ENCODE measurements around the gene DPP8. TPM values are rescaled to one million over a fixed set of nuclear protein-coding genes. Genes with fewer than 3 reads are reported as not detected.

DPP8 gene
- total RNA-seq, 1 experiment from 2014 or later: 22.9 TPM

DNA sequence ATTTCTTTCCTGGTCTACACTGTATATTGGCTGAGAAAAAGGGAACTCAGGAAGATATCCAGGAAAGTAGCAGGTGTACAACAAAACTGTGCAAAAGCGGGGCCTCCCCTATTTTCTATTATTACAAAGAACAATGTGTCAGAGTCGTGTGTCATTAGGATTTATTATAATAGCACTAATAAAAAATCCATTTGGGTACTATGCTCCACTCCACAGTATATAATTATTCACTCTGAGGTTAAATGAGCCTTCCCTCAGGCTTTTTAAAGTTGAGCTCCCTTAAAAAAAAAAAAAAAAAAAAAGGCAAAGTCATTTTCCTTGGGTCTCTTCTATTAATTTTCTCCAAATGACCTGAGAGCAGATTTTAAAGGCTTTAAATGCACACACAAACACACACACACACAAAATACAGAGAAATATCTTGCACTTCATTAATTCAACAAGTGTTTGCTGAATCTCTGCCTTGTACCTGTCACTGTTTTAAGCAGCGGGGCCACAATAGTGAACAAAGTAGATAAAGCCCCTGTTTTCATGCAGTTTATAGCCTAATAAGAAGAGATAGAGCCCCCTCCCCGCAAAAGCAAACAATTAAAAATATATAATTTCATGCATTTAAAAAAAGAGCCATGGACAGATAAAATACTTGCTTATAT lies 1.3 kb upstream of the DPP8 start:
- intact Hi-C loops (cut with micrococcal nuclease; ENCODE audit: unreplicated experiment): no loop called here
- CTCF ChIA-PET: no interaction called here
- H3K4me3 Mint-ChIP-seq (ENCODE audit: unreplicated experiment): no peak overlapping the region

GRCh38 chr15:65517866-65518207 lies 348 bp upstream of the DPP8 start:
- Mint-ChIP-seq H3K36me3 (ENCODE audit: insufficient read depth, unreplicated experiment) (no peaks in the 10 kb centered on the region), H3K4me1 (ENCODE audit: low read depth, unreplicated experiment) (no peaks in the 10 kb centered on the region), H3K27ac (ENCODE audit: unreplicated experiment) (peak overlapping the region; percentile 85), H3K9me3 (ENCODE audit: unreplicated experiment) (no peaks in the 10 kb centered on the region), H3K27me3 (ENCODE audit: insufficient read depth, unreplicated experiment) (no peaks in the 10 kb centered on the region), H3K4me3 (ENCODE audit: unreplicated experiment) (peak overlapping the region; percentile 96)
- Histone ChIP-seq H3K27me3 (replicated peaks; ENCODE audit: control insufficient read depth, insufficient read depth, low read length) (no peaks in the 10 kb centered on the region), H3K9me3 (no peaks in the 10 kb centered on the region), H3K36me3 (ENCODE audit: control insufficient read depth, insufficient read depth, low read length) (no peaks in the 10 kb centered on the region), H3K4me1 (peaks cover 7% of the 10 kb centered on the region), H3K4me3 (ENCODE audit: low read depth, low read length) (peak overlapping the region; percentile 33)
- intact Hi-C loops (cut with micrococcal nuclease; ENCODE audit: unreplicated experiment): loop anchor here (2.0 kb wide), 1 partner anchor 13 kb away; the partner anchor contains the start of gene HACD3
- no TSS peak for BruUV-seq (replicated peaks)
- POLR2A ChIA-PET: interaction anchor here (1.0 kb wide), 1 partner anchor 429 kb away, joined by 14 read pairs; no protein-coding TSS in a partner anchor
- DNase-seq: no peak
- no peak for TF ChIP-seq CTCF (IDR thresholded peaks at IDR 0.05; ENCODE audit: insufficient read depth in 1 of 2, low read depth in 1 of 2, low read length in 1 of 2, severe bottlenecking in 1 of 2, unreplicated experiment in 1 of 2)
- CTCF ChIA-PET: no interaction called here

More for the DNA sequence above, 1.3 kb upstream of the DPP8 start:
- Histone ChIP-seq H3K4me3 (ENCODE audit: low read depth, low read length) (no peak overlapping the region), H3K9me3 (no peaks in the 10 kb centered on the region), H3K36me3 (ENCODE audit: control insufficient read depth, insufficient read depth, low read length) (no peaks in the 10 kb centered on the region), H3K27me3 (replicated peaks; ENCODE audit: control insufficient read depth, insufficient read depth, low read length) (no peaks in the 10 kb centered on the region), H3K4me1 (peaks cover 7% of the 10 kb centered on the region)
- no TSS peak for BruUV-seq (replicated peaks)
- no peak for DNase-seq
- H3K9me3 Mint-ChIP-seq (ENCODE audit: unreplicated experiment): no peaks in the 10 kb centered on the region
- no peak for TF ChIP-seq CTCF (IDR thresholded peaks at IDR 0.05; ENCODE audit: insufficient read depth in 1 of 2, low read depth in 1 of 2, low read length in 1 of 2, severe bottlenecking in 1 of 2, unreplicated experiment in 1 of 2)
- H3K27ac Mint-ChIP-seq (ENCODE audit: unreplicated experiment): no peak overlapping the region
- no peaks in the 10 kb centered on the region for H3K27me3 Mint-ChIP-seq (ENCODE audit: insufficient read depth, unreplicated experiment)
- POLR2A ChIA-PET: interaction anchor here (0.6 to 1.0 kb wide), 3 partner anchors 13 to 430 kb away, joined by 6 to 14 read pairs (median 6); partner anchors contain the start of gene RAB11A
- no peaks in the 10 kb centered on the region for H3K36me3 Mint-ChIP-seq (ENCODE audit: insufficient read depth, unreplicated experiment)
- H3K4me1 Mint-ChIP-seq (ENCODE audit: low read depth, unreplicated experiment): no peaks in the 10 kb centered on the region

DNA sequence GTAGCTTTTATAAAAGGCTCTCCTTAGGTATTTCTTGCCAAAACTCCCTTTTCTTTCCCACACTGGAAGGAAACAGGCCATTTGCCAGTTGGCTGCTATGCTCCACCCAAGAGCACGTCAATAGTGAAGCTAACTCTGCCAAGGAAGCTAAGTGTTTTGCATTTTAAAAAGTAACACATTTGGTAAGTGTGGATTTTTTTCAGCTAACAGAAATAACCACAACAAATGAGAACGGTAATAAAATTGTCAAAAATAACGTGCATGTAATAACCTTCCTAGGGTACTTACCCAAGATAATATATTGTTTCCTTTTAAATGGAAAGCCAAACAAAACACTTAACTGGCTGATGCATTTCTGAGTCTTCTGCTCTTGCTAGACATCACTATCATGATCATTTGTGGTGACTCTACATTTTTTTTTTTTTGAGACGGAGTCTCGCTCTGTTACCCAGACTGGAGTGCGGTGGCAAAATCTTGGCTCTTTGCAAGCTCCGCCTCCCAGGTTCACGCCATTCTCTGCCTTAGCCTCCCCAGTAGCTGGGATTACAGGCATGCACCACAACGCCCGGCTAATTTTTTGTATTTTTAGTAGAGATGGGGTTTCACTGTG lies 4.6 kb downstream of the DPP8 start:
- TF ChIP-seq CTCF (IDR thresholded peaks at IDR 0.05; ENCODE audit: insufficient read depth in 1 of 2, low read depth in 1 of 2, low read length in 1 of 2, severe bottlenecking in 1 of 2, unreplicated experiment in 1 of 2): no peak
- no peaks in the 10 kb centered on the region for H3K9me3 ChIP-seq
- no peaks in the 10 kb centered on the region for H3K27me3 Mint-ChIP-seq (ENCODE audit: insufficient read depth, unreplicated experiment)
- CTCF ChIA-PET: interaction anchor here (0.7 kb wide), 1 partner anchor 194 kb away, joined by 4 read pairs; no protein-coding TSS in a partner anchor
- peaks cover 27% of the 10 kb centered on the region for H3K36me3 Mint-ChIP-seq (ENCODE audit: insufficient read depth, unreplicated experiment)
- H3K4me1 ChIP-seq: peaks cover 7% of the 10 kb centered on the region
- H3K27me3 ChIP-seq (replicated peaks; ENCODE audit: control insufficient read depth, insufficient read depth, low read length): no peaks in the 10 kb centered on the region
- no peak overlapping the region for H3K4me3 ChIP-seq (ENCODE audit: low read depth, low read length)
- no peak overlapping the region for H3K4me3 Mint-ChIP-seq (ENCODE audit: unreplicated experiment)
- no peak for DNase-seq
- POLR2A ChIA-PET: no interaction called here
- intact Hi-C loops (cut with micrococcal nuclease; ENCODE audit: unreplicated experiment): no loop called here
- no peaks in the 10 kb centered on the region for H3K4me1 Mint-ChIP-seq (ENCODE audit: low read depth, unreplicated experiment)
- H3K36me3 ChIP-seq (ENCODE audit: control insufficient read depth, insufficient read depth, low read length): no peaks in the 10 kb centered on the region
- no TSS peak for BruUV-seq (replicated peaks)
- no peak overlapping the region for H3K27ac Mint-ChIP-seq (ENCODE audit: unreplicated experiment)
- H3K9me3 Mint-ChIP-seq (ENCODE audit: unreplicated experiment): no peaks in the 10 kb centered on the region
